GM19099 (cell line): ENCODE results near the gene RNF217.

Experiments used
- POLR2A ChIP-seq: IDR thresholded peaks from 3 replicates; pipeline ENCODE4 v1.6.1; 2011; ENCODE audit warnings: low read depth; ENCODE audit not compliant: insufficient read length; ENCODE audit errors: extremely low read depth

Gene RNF217

DNA sequence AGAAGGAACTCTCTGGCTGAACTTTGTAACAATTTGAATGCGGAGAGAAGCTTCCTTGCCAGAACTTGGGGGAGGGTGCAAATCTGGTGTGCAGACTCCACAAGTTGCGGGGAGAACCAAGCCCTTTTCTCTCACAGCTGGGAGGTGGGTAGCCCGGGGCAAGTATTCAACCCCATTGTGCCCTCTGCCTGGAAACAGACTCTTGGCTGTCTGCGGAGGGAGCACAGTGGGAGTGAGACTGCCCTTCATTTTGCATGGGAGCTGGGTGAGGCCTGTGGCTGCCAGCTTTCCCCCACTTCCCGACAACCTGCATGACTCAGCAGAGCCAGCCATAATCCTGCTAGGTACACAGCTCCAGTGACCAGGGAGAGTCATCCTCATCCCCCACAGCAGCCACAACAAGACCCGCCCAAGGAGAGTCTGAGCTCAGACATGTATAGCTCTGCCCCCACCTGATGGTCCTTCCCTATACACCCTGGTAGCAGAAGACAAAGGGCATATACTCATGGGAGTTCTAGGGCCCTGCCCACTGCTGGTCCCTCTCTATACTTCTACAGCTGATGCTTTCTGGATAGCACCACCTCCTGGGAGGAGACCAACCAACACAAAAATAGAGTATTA is 161.9 kb downstream of the RNF217 start:
- no peak for TF ChIP-seq POLR2A

DNA sequence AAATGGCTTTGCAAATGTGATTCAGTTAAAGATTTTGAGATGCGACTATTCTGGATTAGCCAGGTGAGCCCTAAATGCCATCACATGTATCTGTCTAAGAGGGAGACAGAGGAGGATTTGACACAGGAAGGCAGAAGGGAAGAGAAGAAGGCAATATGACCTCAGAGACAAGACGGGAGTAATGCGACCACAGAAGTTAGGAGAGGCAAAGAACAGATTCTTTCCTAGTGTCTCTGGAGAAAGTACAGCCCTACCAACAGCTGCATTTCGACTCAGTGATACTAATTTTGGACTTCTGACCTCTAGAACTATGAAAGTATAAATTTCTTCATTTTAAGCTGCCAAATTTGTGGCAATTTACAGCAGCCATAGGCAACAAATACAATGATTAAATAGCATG is 167.1 kb downstream of the RNF217 start:
- TF ChIP-seq POLR2A = no peak

DNA sequence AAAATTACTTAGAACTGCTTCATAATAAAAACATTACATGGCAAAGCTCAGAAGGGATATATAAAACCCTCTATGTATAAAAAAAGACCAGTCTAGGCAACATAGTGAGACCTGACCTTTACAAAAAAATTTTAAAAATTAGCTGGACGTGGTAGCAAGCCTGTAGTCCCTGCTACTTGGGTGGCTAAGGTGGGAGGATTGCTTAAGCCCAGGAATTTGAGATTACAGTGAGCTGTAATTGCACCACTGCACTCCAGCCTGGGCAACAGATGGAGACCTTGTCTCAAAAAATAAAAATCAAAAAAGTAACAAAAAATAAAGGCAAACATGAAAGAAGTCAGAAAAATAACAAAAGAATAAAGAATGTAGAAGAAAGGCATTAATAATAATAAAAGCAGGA is 169.8 kb downstream of the RNF217 start:
- TF ChIP-seq POLR2A = no peak

DNA sequence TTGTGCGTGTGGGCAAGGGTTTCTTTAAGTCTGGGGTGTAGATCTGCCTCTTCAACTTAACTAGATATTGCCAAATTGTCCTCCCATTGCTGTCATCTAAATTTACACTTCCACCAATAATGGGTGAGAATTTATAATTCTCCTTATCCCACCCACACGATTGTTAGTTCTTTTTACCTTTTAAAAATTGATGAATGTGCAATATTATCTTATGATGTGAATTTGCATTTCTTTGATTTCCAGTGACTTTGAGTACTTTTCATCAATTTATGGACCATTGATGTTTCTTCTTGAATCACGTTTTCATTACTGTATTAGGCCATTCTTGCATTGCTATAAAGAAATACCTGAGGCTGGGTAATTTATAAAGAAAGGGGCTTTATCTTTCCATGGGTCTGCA is 174.1 kb downstream of the RNF217 start:
- TF ChIP-seq POLR2A = no peak

DNA sequence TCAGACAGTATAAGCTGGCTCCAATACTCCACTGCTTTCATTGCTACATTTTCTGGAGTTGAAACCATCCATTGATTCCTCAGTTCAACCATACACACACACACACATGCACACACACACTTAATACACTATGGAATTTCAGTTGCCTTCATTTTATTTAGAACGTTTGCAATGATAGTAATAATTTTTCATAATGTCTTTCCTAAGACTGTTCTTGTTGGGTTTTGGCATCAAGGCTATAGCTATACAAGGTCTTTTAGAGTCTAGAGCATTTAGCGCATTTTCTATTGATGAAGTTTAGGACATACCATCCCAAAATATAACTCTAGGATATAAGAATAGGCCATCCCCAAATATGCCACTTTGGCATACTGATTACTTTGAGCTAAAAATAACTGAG is 175.8 kb downstream of the RNF217 start:
- no peak for TF ChIP-seq POLR2A

DNA sequence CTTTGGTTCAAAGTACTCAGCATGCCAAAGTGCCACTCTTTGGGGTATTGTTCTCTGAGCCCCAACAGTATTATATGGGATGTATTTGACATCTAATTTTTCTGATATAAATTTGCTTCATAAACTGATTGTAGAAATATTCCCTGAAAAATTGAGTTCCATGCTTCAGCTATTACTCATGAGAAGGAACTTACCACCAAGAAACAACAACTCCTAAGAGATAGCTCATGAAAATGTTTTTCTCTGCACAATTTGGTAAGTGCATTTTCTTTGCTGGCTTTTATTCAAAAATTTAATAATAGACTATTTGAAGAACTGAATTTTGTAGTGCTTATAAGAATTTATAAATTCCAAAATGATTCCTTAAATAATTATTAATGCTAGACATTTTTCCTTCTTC is 178.6 kb downstream of the RNF217 start:
- no peak for TF ChIP-seq POLR2A
